Adipocyte (in vitro differentiated cells): ENCODE results near the gene CYP27C1.
"Not testable (repeated sequence)": the region's sequence is repeated elsewhere in the genome, so short reads cannot be mapped to it uniquely, and the experiment has no call there.

Experiments used
- DNase-seq: peaks from one replicate; pipeline ENCODE4 v3.0.0-alpha.2; 2015; ENCODE audit warnings: low read depth
- H3K27me3 ChIP-seq: replicated peaks from 2 replicates; pipeline ENCODE4 v1.7.0; 2013; ENCODE audit warnings: mild to moderate bottlenecking, low read length, moderate library complexity; ENCODE audit not compliant: control insufficient read depth, insufficient read depth
- H3K36me3 ChIP-seq: 2 replicates; pipeline ENCODE4 v1.7.0; 2013; ENCODE audit warnings: low read length, mild to moderate bottlenecking, moderate library complexity; ENCODE audit not compliant: control insufficient read depth, insufficient read depth, severe bottlenecking
- H3K4me1 ChIP-seq: 2 replicates; pipeline ENCODE4 v1.7.0; 2013; ENCODE audit warnings: mild to moderate bottlenecking, low read length, moderate library complexity; ENCODE audit not compliant: control insufficient read depth, insufficient read depth
- H3K4me3 ChIP-seq: 2 replicates; pipeline ENCODE4 v1.7.0; 2013; ENCODE audit warnings: mild to moderate bottlenecking, low read length, moderate library complexity
- H3K9ac ChIP-seq: 2 replicates; pipeline ENCODE4 v1.7.0; 2013; ENCODE audit warnings: mild to moderate bottlenecking, low read length, moderate library complexity
- H3K9me3 ChIP-seq: 2 replicates; pipeline ENCODE4 v1.7.0; 2013; ENCODE audit warnings: mild to moderate bottlenecking, low read length, moderate library complexity; ENCODE audit not compliant: control insufficient read depth

Gene CYP27C1

DNA sequence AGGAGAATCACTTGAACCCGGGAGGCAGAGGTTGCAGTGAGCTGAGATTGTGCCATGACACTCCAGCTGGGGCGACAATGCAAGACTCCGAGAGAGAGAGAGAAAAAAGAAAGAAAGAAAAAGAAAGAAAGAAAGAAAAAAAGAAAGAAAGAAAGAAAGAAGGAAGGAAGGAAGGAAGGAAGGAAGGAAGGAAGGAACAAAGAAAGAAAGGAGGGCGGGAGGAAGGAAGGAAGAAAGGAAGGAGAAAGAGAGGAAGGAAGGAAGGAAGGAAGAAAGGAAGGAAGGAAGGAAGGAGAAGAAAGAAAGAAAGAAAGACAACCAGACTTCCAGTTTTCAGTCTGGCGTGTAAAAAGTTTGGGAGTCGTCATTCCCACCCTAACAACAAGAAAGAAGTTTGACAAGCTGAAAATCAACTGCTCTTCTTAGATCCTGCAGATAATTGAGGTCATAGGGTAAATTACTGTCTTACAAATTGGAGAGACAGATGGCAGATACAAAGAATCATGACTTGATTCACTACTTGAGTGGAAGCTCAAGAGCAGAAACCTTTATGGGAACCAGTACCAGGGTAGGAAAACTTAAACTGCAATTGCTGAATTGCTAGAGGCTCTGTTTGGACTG, 15.1 kb upstream of the CYP27C1 start:
- Histone ChIP-seq H3K9ac (no peak overlapping the region), H3K4me3 (no peak overlapping the region), H3K27me3 (no peaks in the 10 kb centered on the region), H3K9me3 (peaks cover 11% of the 10 kb centered on the region), H3K4me1 (peaks cover 17% of the 10 kb centered on the region), H3K36me3 (no peaks in the 10 kb centered on the region)
- DNase-seq, result no peak

DNA sequence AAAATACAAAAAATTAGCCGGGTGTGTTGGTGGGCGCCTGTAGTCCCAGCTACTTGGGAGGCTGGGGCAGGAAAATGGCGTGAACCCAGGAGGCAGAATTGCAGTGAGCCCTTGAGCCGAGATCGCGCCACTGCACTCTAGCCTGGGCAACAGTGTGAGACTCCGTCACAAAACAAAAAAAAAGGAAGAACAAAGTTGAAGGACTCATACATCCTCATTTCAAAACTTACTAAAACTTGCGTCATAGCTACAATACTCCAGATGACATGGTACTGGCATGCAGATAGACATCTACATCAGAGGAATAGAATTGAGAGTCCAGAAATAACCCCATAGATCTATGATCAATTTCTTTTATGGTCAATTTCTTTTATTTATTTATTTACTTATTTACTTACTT, 13.6 kb upstream of the CYP27C1 start:
- H3K9ac ChIP-seq, result no peak overlapping the region
- no peaks in the 10 kb centered on the region for H3K36me3 ChIP-seq
- no peak for DNase-seq
- peaks cover 11% of the 10 kb centered on the region for H3K9me3 ChIP-seq
- no peak overlapping the region for H3K4me3 ChIP-seq
- no peaks in the 10 kb centered on the region for H3K27me3 ChIP-seq
- H3K4me1 ChIP-seq, result peaks cover 17% of the 10 kb centered on the region

DNA sequence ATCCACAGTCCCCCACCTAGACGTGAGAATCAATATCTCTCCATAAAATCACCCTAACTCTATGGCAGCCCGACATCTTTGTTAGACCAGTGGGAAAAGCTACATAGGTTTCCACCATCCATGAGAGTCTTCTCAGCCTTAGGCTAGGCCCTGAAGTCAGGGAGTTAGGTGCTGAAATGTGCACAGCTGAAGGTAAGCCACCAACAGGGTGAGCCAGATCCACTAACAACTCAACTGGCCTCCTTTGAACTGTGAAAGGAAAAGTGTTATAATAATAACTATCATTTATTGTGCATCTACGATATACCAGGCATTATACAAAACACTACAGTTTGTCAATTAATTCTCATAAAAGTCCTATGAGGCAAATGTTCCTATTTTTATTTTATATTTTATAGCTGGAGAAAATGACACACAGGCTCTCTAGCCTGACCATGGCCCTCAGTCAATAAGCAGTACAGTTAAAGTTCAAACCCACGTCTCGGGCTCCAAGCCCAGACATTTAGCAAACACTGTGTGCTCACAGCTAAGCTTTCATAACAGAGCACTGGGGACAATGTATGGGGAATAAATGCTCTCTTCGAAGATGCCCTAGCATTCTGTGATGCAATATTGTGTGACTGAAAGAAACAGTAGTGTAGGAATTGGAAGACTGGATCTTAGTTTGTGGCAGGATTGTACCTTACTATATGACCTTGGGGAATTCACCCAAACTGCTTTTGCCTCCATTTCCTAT, 11.2 kb upstream of the CYP27C1 start:
- Histone ChIP-seq H3K36me3 (no peaks in the 10 kb centered on the region), H3K4me1 (peaks cover 25% of the 10 kb centered on the region), H3K27me3 (no peaks in the 10 kb centered on the region), H3K9ac (peak overlapping the region; percentile 62), H3K9me3 (no peaks in the 10 kb centered on the region), H3K4me3 (no peak overlapping the region)
- peak; percentile 77 for DNase-seq

DNA sequence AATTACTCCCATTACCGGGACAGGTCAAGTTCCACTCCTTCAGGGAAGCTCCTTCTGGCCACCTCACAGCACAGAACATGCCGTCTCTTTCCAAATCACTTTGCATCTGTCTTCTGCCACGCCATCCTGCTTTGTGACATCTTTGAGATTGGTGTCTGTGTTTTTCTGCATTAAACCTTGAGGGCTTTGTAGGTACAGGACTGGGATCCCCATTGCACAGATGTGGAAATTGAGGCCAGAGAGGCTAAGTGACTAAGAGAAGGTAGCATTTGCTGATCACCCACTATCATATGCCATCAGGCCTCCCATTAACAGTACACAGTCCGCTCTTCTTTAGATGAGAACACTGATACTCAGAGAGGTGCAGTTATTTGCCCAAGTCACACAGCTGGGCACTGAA, 9.5 kb upstream of the CYP27C1 start:
- H3K4me3 ChIP-seq, result no peak overlapping the region
- DNase-seq, result no peak
- H3K36me3 ChIP-seq, result no peaks in the 10 kb centered on the region
- peaks cover 33% of the 10 kb centered on the region for H3K4me1 ChIP-seq
- no peak overlapping the region for H3K9ac ChIP-seq
- no peaks in the 10 kb centered on the region for H3K9me3 ChIP-seq
- no peaks in the 10 kb centered on the region for H3K27me3 ChIP-seq

DNA sequence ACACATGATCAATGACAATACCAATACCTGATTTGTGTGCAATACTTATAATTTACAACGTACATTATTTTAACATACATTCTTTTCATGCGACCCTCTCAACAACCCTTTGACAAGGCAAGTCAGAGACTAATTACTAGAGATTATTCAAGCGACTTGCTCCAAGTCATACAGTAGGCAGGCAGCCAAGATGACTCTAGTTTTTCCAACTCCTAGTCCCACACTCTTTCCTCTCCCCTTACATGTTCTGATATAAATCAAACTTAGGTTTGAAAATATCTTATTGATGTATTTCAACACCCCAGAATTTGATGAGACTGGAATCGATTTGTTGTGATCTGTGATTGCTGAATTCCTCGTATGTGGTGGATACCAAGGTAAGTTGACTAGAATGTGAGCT, 8.0 kb upstream of the CYP27C1 start:
- no peak overlapping the region for H3K4me3 ChIP-seq
- H3K27me3 ChIP-seq, result no peaks in the 10 kb centered on the region
- no peak overlapping the region for H3K9ac ChIP-seq
- H3K36me3 ChIP-seq, result no peaks in the 10 kb centered on the region
- no peak for DNase-seq
- H3K4me1 ChIP-seq, result peaks cover 33% of the 10 kb centered on the region
- H3K9me3 ChIP-seq, result no peaks in the 10 kb centered on the region

DNA sequence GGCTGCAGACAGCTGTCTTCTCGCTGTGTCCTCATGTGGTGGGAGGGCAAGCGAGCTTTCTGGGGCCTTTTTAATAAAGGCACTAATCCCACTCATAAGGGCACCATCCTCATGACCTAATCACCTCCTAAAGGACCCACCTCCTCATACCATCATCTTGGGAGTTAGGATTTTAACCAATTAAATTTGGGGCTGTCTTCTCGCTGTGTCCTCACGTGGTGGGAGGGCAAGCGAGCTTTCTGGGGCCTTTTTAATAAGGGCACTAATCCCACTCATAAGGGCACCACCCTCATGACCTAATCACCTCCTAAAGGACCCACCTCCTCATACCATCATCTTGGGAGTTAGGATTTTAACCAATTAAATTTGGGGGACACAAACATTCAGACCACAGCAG, 7.2 kb upstream of the CYP27C1 start:
- not testable (repeated sequence) for H3K27me3 ChIP-seq, H3K4me3 ChIP-seq, H3K9ac ChIP-seq, DNase-seq, H3K36me3 ChIP-seq, H3K9me3 ChIP-seq
- H3K4me1 ChIP-seq, result peaks cover 30% of the 10 kb centered on the region

DNA sequence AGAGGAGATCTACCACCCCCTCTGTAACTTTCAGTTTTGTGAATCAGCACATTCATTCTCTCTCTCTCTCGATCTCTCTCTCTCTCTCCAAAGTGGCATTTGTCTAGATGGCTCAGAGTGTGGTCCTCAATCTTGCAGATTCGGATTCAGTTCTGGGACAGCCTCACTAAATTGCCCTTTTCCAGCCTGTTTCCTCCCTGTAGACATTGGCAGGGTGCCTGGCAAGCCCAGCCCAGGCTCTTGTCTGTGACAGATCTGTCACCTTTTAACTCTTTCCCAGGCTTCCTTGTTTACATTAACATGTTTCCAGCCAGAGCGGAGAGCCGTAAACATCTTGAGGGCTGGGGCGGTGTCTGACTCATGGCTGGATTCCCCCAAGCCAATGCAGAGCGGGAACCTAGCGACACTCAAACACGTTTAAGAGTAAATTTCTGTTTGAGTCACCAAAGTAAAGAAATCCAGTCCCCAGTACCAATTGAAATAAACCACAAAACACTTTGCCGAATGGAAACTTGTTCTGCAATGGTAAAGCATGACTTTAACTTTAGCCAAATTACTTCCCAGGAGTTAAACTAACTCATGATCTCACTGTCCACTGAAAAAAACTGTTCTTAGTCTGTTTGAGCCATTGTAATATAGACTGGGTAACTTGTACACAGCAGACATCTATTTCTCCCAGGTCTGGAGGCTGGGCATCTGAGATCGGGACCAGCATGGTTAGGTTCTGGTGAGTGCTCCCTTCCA, 6.6 kb upstream of the CYP27C1 start:
- peak overlapping the region; percentile 6 for H3K4me3 ChIP-seq

DNA sequence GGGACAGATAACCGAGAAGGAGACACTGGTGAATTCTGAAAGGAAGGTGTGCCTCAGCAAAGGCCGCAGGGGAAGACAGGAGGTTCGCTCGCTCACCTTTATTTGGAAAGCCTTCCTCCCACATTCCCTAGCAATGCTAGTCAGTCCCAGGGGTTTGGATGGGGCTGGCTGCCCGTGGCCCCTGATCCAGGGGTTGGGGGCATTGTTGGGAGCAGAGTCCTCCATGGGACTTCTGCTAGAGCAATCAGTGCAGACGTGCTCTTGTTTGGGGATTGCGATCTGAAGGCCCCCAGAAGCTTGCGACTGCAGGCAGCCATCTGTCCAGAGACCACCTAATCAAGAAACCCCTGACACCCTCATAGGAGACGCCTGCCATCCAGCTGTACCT, 6.0 kb upstream of the CYP27C1 start:
- no peak overlapping the region for H3K9ac ChIP-seq
- peak overlapping the region; percentile 6 for H3K4me3 ChIP-seq
- no peaks in the 10 kb centered on the region for H3K36me3 ChIP-seq

More for the DNA sequence above, 6.6 kb upstream of the CYP27C1 start:
- Histone ChIP-seq H3K36me3 (no peaks in the 10 kb centered on the region), H3K9ac (no peak overlapping the region), H3K4me1 (peaks cover 25% of the 10 kb centered on the region), H3K27me3 (no peaks in the 10 kb centered on the region), H3K9me3 (no peaks in the 10 kb centered on the region)
- DNase-seq, result peak; percentile 87

DNA sequence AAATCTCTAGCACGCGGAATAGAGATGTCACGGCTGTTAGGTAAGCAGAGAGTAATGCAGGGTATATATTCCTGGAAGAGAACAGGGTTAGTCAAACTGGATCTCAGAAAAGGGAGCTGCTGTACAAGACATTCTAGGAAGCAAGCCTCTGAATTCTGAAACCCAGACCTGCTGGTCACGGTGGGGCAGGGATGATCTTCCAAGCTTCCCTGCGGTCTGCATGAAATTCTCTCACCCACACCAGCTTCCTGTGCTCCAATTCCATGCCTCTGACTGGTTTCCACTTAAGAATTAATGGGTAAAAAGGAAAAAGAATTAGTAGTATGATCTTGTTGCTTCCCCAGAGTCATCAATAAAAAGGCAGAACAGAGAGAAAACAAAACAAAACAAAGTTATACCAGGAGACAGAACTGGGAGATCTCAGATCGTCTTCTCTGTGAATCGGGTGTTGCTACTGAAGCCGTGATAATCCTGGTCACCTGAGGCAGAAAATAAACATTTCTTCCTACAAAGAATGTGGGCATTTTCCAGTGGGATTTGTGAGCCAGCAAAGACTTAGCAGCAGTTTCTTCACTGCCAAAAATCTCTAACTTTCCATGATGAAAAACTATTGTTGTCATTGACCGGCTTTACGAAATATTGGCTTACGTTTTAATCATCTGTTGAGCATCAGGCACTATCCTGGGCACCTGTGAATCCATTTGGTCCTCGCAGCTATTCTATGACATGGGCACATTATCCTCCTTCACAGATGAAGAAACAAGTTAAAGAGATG, 5.3 kb upstream of the CYP27C1 start:
- Histone ChIP-seq H3K4me1 (peaks cover 18% of the 10 kb centered on the region), H3K9me3 (no peaks in the 10 kb centered on the region), H3K9ac (no peak overlapping the region), H3K4me3 (no peak overlapping the region), H3K27me3 (no peaks in the 10 kb centered on the region), H3K36me3 (no peaks in the 10 kb centered on the region)
- peak; percentile 54 for DNase-seq

More for the DNA sequence above, 6.0 kb upstream of the CYP27C1 start:
- Histone ChIP-seq H3K27me3 (no peaks in the 10 kb centered on the region), H3K4me1 (peaks cover 21% of the 10 kb centered on the region), H3K9me3 (no peaks in the 10 kb centered on the region)
- no peak for DNase-seq

DNA sequence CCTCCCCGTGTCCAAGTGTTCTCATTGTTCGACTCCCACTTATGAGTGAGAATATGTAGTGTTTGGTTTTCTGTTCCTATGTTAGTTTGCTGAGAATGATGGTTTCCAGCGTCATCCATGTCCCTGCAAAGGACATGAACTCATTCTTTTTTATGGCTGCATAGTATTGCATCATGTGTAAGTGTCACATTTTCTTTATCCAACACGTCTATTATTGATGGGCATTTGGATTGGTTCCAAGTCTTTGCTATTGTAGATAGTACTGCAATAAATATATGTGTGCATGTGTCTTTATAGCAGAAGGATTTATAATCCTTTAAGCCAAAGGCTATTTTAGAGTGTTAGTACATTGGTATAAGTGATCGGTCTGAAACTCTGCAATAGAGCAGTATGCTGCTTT, 4.0 kb upstream of the CYP27C1 start:
- H3K4me3 ChIP-seq, H3K36me3 ChIP-seq: not testable (repeated sequence)

More for the DNA sequence above, 4.0 kb upstream of the CYP27C1 start:
- H3K9me3 ChIP-seq, H3K27me3 ChIP-seq, H3K9ac ChIP-seq, DNase-seq: not testable (repeated sequence)
- peaks cover 18% of the 10 kb centered on the region for H3K4me1 ChIP-seq
